ENCODE data around the gene TCERG1L.

GRCh38 chr10:131198843-131199242 lies 112.7 kb downstream of the TCERG1L start:
- no peak for TF ChIP-seq CTCF (IDR thresholded peaks at IDR 0.05 in 8 of 11, conservative IDR thresholded peaks at IDR 0.05 in 3 of 11)
- TF ChIP-seq POLR2AphosphoS5 (IDR thresholded peaks at IDR 0.05): no peak
